ENCODE results near the gene SLC39A6.

DNA sequence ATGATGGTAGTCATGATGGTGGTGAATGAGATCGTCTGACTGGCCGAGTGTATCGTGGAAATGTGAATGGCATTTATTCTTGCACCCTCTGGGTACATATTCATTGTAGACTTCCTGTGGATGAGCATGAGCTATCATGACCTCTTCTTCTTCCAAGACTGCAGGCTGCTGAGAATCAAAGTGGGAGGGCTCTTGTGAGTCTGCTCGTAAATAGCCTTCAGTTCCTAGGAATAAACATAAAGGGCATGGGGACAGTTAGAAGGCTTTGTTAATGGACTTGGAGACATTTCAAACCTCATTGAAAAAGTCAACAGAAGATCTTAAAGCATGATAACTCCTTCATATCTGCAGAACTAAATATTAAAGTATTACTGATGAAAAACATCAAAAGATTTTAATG lies 14.9 kb downstream of the SLC39A6 start:
- TF ChIP-seq CTCF (IDR thresholded peaks at IDR 0.05): no peak
- no peak for TF ChIP-seq RAD21 (conservative IDR thresholded peaks at IDR 0.05 in 1 of 2, IDR thresholded peaks at IDR 0.05 in 1 of 2)
- no peak for TF ChIP-seq POLR2A (IDR thresholded peaks at IDR 0.05; ENCODE audit: low read length)
- no peak for TF ChIP-seq TFCP2L1 (CRISPR knock-in tag; IDR thresholded peaks at IDR 0.05)
- TF ChIP-seq ESRRA (IDR thresholded peaks at IDR 0.05; ENCODE audit: borderline replicate concordance, low read length): no peak
- no peak for TF ChIP-seq CBX8 (IDR thresholded peaks at IDR 0.05)
- TF ChIP-seq EP300 (IDR thresholded peaks at IDR 0.05): no peak
- TF ChIP-seq CEBPB (IDR thresholded peaks at IDR 0.05): no peak
- no peak for TF ChIP-seq PHF8 (IDR thresholded peaks at IDR 0.05; ENCODE audit: borderline replicate concordance, low read depth)
- no peak for TF ChIP-seq RCOR1 (IDR thresholded peaks at IDR 0.05; ENCODE audit: low read depth, low read length)
- no peak for TF ChIP-seq POLR2AphosphoS2 (conservative IDR thresholded peaks at IDR 0.05; ENCODE audit: low read length)
- TF ChIP-seq ZC3H11A (IDR thresholded peaks at IDR 0.05): no peak

All from A549 (cell line).